NCI-H2196 (cell line): Measurements from ENCODE around the gene LCE1B.

ENCODE experiments used
- DNase-seq: peaks from one replicate; lab custom pipeline; 2025; ENCODE audit not compliant: unreplicated experiment; lab: John Stamatoyannopoulos, UW

LCE1B gene

GRCh38 chr1:152811671-152812070 is at the start of gene LCE1B:
Gene LCE1B, plus strand, starts transcription at chr1:152811971. Its CDS starts 476 bp downstream, at chr1:152812447.
- no peak for DNase-seq

GRCh38 chr1:152768847-152769533 is 42.8 kb upstream of the LCE1B start:
- DNase-seq: no peak

- DNase-seq: no peak
Measured at GRCh38 chr1:152770411-152770810, 41.4 kb upstream of the LCE1B start.

GRCh38 chr1:152774875-152775274 is 36.9 kb upstream of the LCE1B start, which contains the start of gene LCE1F:
Gene LCE1F, plus strand, starts transcription at chr1:152775140. Its CDS starts 1,232 bp downstream, at chr1:152776372.
- DNase-seq: no peak

GRCh38 chr1:152776361-152776760 is 35.4 kb upstream of the LCE1B start:
- DNase-seq: no peak

- DNase-seq: no peak
Measured at GRCh38 chr1:152777510-152778137, 34.1 kb upstream of the LCE1B start.

- DNase-seq: no peak
Measured at GRCh38 chr1:152783095-152783494, 28.7 kb upstream of the LCE1B start.

- no peak for DNase-seq
Measured at GRCh38 chr1:152786077-152786476, 25.7 kb upstream of the LCE1B start, which contains the start of gene LCE1E. Gene LCE1E, plus strand, starts transcription at chr1:152786257. Its CDS starts 1,043 bp downstream, at chr1:152787300.

- DNase-seq: no peak
Measured at GRCh38 chr1:152795686-152796085, 16.1 kb upstream of the LCE1B start.

GRCh38 chr1:152796421-152796820 is 15.3 kb upstream of the LCE1B start, which contains the start of gene LCE1D:
Gene LCE1D, plus strand, starts transcription at chr1:152796721. Its CDS starts 1,074 bp downstream, at chr1:152797795.
- DNase-seq: no peak

GRCh38 chr1:152801333-152801732 is 10.4 kb upstream of the LCE1B start:
- no peak for DNase-seq

- no peak for DNase-seq
Measured at GRCh38 chr1:152806576-152806975, 5.2 kb upstream of the LCE1B start, which contains the start of gene LCE1C. Gene LCE1C, minus strand, starts transcription at chr1:152806651. Its CDS starts 1,173 bp downstream, at chr1:152805478.

GRCh38 chr1:152811050-152811449 is 721 bp upstream of the LCE1B start:
- DNase-seq: no peak

- DNase-seq: no peak
Measured at GRCh38 chr1:152817309-152817708, 5.5 kb downstream of the LCE1B start.

GRCh38 chr1:152823294-152823693 is 11.5 kb downstream of the LCE1B start:
- no peak for DNase-seq

- no peak for DNase-seq
Measured at GRCh38 chr1:152824964-152825363, 13.2 kb downstream of the LCE1B start.

GRCh38 chr1:152827173-152827572 is 15.4 kb downstream of the LCE1B start, which contains the start of gene LCE1A:
Gene LCE1A, plus strand, starts transcription at chr1:152827473. Its CDS starts 0 bp downstream, at chr1:152827473.
- DNase-seq: no peak

- DNase-seq: no peak
Measured at GRCh38 chr1:152836870-152837269, 25.1 kb downstream of the LCE1B start.

- no peak for DNase-seq
Measured at GRCh38 chr1:152842556-152842955, 30.8 kb downstream of the LCE1B start, which contains the start of gene LCE6A. Gene LCE6A, plus strand, starts transcription at chr1:152842856. Its CDS starts 665 bp downstream, at chr1:152843521.

GRCh38 chr1:152855661-152856060 is 43.9 kb downstream of the LCE1B start:
- DNase-seq: no peak

- no peak for DNase-seq
Measured at GRCh38 chr1:152858062-152858461, 46.3 kb downstream of the LCE1B start.

- no peak for DNase-seq
Measured at GRCh38 chr1:152859696-152860095, 47.9 kb downstream of the LCE1B start, which contains the start of gene LCE7A. Gene LCE7A, plus strand, starts transcription at chr1:152859996. Its CDS starts 702 bp downstream, at chr1:152860698.
